Neutrophil (primary cell): Measurements from ENCODE around the gene BCHE.

Experiments
- H3K27ac ChIP-seq: fragments of 200-600 bp; sonication (generic); 2 replicates; pipeline ENCODE4 v1.5.1; 2016; ENCODE audit warnings: mild to moderate bottlenecking, moderate library complexity
- H3K27me3 ChIP-seq: fragments of 200-600 bp; sonication (generic); 2 replicates; pipeline ENCODE4 v1.6.0; 2016; ENCODE audit warnings: mild to moderate bottlenecking
- H3K36me3 ChIP-seq: fragments of 200-600 bp; sonication (generic); 2 replicates; pipeline ENCODE4 v1.5.1; 2017
- H3K4me1 ChIP-seq, 2 experiments: fragments of 200-600 bp in 1 of 2; sonication (generic) in 1 of 2; 1 replicate in 1 of 2; 2 replicates in 1 of 2; pipeline versions ENCODE4 v1.5.1 to v1.6.1; 2013 to 2016; ENCODE audit warnings: low read depth in 1 of 2, low read length in 1 of 2, mild to moderate bottlenecking in 1 of 2, moderate library complexity in 1 of 2; ENCODE audit not compliant: control insufficient read depth in 1 of 2, insufficient read depth in 1 of 2
- H3K4me3 ChIP-seq, 2 experiments: fragments of 200-600 bp in 1 of 2; sonication (generic) in 1 of 2; 1 replicate in 1 of 2; 2 replicates in 1 of 2; pipeline ENCODE4 v1.5.1; 2013 to 2016; ENCODE audit warnings: low read depth in 1 of 2, low read length in 1 of 2, mild to moderate bottlenecking in 1 of 2, moderate library complexity in 1 of 2
- H3K9me3 ChIP-seq: fragments of 200-600 bp; sonication (generic); 2 replicates; pipeline ENCODE4 v1.5.1; 2016
- CTCF ChIP-seq: fragments of 200-600 bp; sonication (generic); IDR thresholded peaks from 2 replicates; pipeline ENCODE4 v1.5.1; 2016; ENCODE audit warnings: antibody characterized with exemption

The BCHE gene

GRCh38 chr3:165786013-165786412, 51.2 kb downstream of the BCHE start:
- TF ChIP-seq CTCF: no peak

GRCh38 chr3:165784337-165784736, 52.9 kb downstream of the BCHE start:
- no peaks in the 10 kb centered on the region for H3K36me3 ChIP-seq
- H3K9me3 ChIP-seq: no peaks in the 10 kb centered on the region
- no peak overlapping the region for H3K4me3 ChIP-seq
- H3K4me1 ChIP-seq: no peaks in the 10 kb centered on the region
- no peaks in the 10 kb centered on the region for H3K27me3 ChIP-seq
- no peak overlapping the region for H3K27ac ChIP-seq
- TF ChIP-seq CTCF: no peak

More at GRCh38 chr3:165786013-165786412, 51.2 kb downstream of the BCHE start:
- Histone ChIP-seq H3K27ac (no peak overlapping the region), H3K36me3 (no peaks in the 10 kb centered on the region), H3K4me1 (no peaks in the 10 kb centered on the region), H3K27me3 (no peaks in the 10 kb centered on the region), H3K4me3 (no peak overlapping the region), H3K9me3 (no peaks in the 10 kb centered on the region)

DNA sequence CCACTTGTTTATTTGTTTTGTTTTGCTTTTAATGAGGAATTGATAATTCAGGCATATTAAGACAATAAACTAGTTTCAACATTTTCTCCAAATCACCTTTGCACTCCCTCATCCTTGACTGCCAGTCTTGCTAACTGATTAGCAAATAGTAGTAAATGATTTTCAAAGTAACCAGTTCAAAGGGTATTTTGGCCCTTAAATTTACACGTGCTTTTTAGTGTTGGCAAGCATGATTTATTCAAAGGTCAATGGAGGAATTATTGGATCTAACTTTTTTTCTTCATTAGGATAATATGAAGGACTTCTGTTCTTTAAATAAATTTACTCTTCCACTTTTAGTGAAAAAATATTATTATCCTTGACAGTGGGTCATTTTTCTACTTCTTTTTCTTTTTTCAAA, 53.8 kb downstream of the BCHE start:
- Histone ChIP-seq H3K36me3 (no peaks in the 10 kb centered on the region), H3K4me3 (no peak overlapping the region), H3K27ac (no peak overlapping the region), H3K9me3 (no peaks in the 10 kb centered on the region), H3K4me1 (no peaks in the 10 kb centered on the region), H3K27me3 (no peaks in the 10 kb centered on the region)
- TF ChIP-seq CTCF: no peak

GRCh38 chr3:165778891-165779290, 58.3 kb downstream of the BCHE start:
- Histone ChIP-seq H3K4me1 (no peaks in the 10 kb centered on the region), H3K27ac (no peak overlapping the region), H3K4me3 (no peak overlapping the region), H3K9me3 (no peaks in the 10 kb centered on the region), H3K27me3 (no peaks in the 10 kb centered on the region), H3K36me3 (no peaks in the 10 kb centered on the region)
- no peak for TF ChIP-seq CTCF

DNA sequence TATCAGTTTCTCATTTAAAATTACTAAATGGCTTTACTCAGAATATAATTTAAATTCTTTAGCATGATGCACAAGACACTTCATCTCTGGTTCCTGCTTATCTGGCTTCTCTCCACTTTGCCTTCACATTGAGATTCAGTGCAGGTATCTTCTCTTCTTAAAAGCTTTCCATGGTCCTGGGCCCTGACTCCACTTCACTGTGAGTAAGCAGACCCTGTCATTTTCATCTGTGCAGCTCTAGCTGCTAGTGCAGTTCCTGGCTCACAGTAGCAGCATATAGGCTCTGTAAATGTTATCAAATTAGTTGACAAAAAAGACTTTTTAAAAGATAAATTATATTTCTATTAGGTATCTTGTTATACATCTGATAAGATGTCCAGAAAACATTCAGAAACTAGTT, 58.8 kb downstream of the BCHE start:
- no peak for TF ChIP-seq CTCF
- no peaks in the 10 kb centered on the region for H3K4me1 ChIP-seq
- no peaks in the 10 kb centered on the region for H3K27me3 ChIP-seq
- no peaks in the 10 kb centered on the region for H3K36me3 ChIP-seq
- no peak overlapping the region for H3K27ac ChIP-seq
- H3K9me3 ChIP-seq: no peaks in the 10 kb centered on the region
- no peak overlapping the region for H3K4me3 ChIP-seq

DNA sequence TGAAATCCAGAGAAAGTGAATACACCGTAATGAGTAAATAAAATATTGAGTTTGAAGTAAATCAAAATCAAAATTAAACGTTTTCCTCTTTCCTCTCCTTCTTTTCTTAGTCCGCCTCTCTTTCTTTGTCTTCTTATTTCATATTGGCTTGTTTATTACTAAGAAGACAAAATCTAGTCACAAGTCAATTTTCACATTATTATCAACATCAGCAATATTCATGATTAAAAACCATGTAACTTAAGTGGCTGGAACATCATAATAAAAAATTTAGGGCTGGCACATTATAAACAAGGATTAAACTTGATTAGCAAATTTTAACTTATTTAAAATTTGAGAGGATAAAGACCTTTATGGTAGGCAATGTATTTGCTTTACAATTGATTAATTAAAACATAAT, 61.4 kb downstream of the BCHE start:
- H3K4me3 ChIP-seq: no peak overlapping the region
- no peaks in the 10 kb centered on the region for H3K4me1 ChIP-seq
- H3K9me3 ChIP-seq: no peaks in the 10 kb centered on the region
- TF ChIP-seq CTCF: no peak
- no peaks in the 10 kb centered on the region for H3K36me3 ChIP-seq
- H3K27ac ChIP-seq: no peak overlapping the region
- H3K27me3 ChIP-seq: no peaks in the 10 kb centered on the region
